ENCODE measurements around the gene NT5DC4. TPM values are rescaled to one million over a fixed set of nuclear protein-coding genes. Genes with fewer than 3 reads are reported as not detected.

The NT5DC4 gene
- total RNA-seq, 2 experiments from 2014 or later, result not detected

- TF ChIP-seq CTCF (conservative IDR thresholded peaks at IDR 0.05; ENCODE audit: low read length), result no peak
- no peak for TF ChIP-seq EZH2phosphoT487 (IDR thresholded peaks at IDR 0.05; ENCODE audit: borderline replicate concordance, low read depth, low read length)
- H4K20me1 ChIP-seq (ENCODE audit: insufficient read depth, low read length), result no peaks in the 10 kb centered on the region
- H2AFZ ChIP-seq (ENCODE audit: low read length), result no peak overlapping the region
- H3K4me1 ChIP-seq (ENCODE audit: insufficient read depth, low read length, poor library complexity, severe bottlenecking), result peaks cover 2% of the 10 kb centered on the region
- H3K4me3 ChIP-seq (ENCODE audit: low read depth, low read length, poor library complexity, severe bottlenecking), result no peak overlapping the region
- ChIA-PET CTCF (ENCODE audit: unreplicated experiment) (no interaction called here), POLR2A (interaction anchor here (1.6 kb wide), 1 partner anchor 7 kb away, joined by 5 read pairs; no protein-coding TSS in a partner anchor)
- intact Hi-C loops (cut with micrococcal nuclease; ENCODE audit: unreplicated experiment), result no loop called here
- no peaks in the 10 kb centered on the region for H3K9me3 ChIP-seq (ENCODE audit: low read length)
- no peaks in the 10 kb centered on the region for H3K9me2 ChIP-seq (ENCODE audit: insufficient read depth, low read length)
- BruUV-seq (replicated peaks), result no TSS peak
- DNase-seq (ENCODE audit: low spot score), result no peak
- H3K27ac ChIP-seq (ENCODE audit: low read depth, low read length, poor library complexity, severe bottlenecking), result no peak overlapping the region
- H3K79me2 ChIP-seq (ENCODE audit: insufficient read depth, low read depth, low read length), result no peaks in the 10 kb centered on the region
- H3K36me3 ChIP-seq (ENCODE audit: insufficient read depth, low read length), result no peaks in the 10 kb centered on the region
- no peak overlapping the region for H3K4me2 ChIP-seq (ENCODE audit: low read length)
Measured at GRCh38 chr2:112787729-112788393, 67.0 kb downstream of the NT5DC4 start.

DNA sequence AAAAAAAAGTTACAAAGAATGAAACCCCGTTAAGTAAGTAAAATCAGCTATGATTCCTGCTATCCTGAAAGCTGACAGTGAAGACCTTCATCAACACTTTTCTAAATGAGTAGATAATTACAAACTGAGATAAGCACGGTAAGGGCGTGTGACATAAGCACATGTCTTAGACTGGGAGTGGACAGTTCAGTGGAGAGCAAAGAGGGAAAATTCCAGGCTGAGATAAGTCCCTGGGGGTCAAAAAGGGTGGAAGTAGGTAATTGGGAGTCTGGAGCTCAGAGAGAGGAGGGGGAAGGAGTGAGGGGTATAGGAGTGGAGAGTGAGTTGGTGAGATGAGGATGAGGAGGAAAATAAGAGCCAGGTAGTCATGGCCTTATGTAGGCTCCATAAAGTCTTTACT, 67.8 kb downstream of the NT5DC4 start:
- Histone ChIP-seq H3K27ac (ENCODE audit: low read depth, low read length, poor library complexity, severe bottlenecking) (no peak overlapping the region), H3K4me2 (ENCODE audit: low read length) (no peak overlapping the region), H3K9me3 (ENCODE audit: low read length) (no peaks in the 10 kb centered on the region), H3K4me3 (ENCODE audit: low read depth, low read length, poor library complexity, severe bottlenecking) (no peak overlapping the region), H2AFZ (ENCODE audit: low read length) (no peak overlapping the region), H3K9me2 (ENCODE audit: insufficient read depth, low read length) (no peaks in the 10 kb centered on the region), H4K20me1 (ENCODE audit: insufficient read depth, low read length) (no peaks in the 10 kb centered on the region), H3K79me2 (ENCODE audit: insufficient read depth, low read depth, low read length) (no peaks in the 10 kb centered on the region), H3K36me3 (ENCODE audit: insufficient read depth, low read length) (no peaks in the 10 kb centered on the region), H3K4me1 (ENCODE audit: insufficient read depth, low read length, poor library complexity, severe bottlenecking) (peaks cover 5% of the 10 kb centered on the region)
- POLR2A ChIA-PET, result interaction anchor here (0.6 to 1.6 kb wide), 4 partner anchors 8 to 15 kb away, joined by 3 to 6 read pairs (median 4); no protein-coding TSS in a partner anchor
- intact Hi-C loops (cut with micrococcal nuclease; ENCODE audit: unreplicated experiment), result no loop called here
- no peak for TF ChIP-seq EZH2phosphoT487 (IDR thresholded peaks at IDR 0.05; ENCODE audit: borderline replicate concordance, low read depth, low read length)
- BruUV-seq (replicated peaks), result no TSS peak
- CTCF ChIA-PET (ENCODE audit: unreplicated experiment), result no interaction called here
- DNase-seq (ENCODE audit: low spot score), result no peak

Other genes with a start within 250 kb of the NT5DC4 start
- gene TTL, start 238.9 kb upstream of the NT5DC4 start, total RNA-seq (2014; rRNA removed; shearing (Covaris generic)), result 27.1 and 32.9 TPM in 2 replicates
- gene TTL, start 238.9 kb upstream of the NT5DC4 start, total RNA-seq (2022), result 45.1 and 48.7 TPM in 2 replicates
- gene POLR1B, start 178.6 kb upstream of the NT5DC4 start, total RNA-seq (2014; rRNA removed; shearing (Covaris generic)), result 28.0 and 30.5 TPM in 2 replicates
- gene POLR1B, start 178.6 kb upstream of the NT5DC4 start, total RNA-seq (2022), result 44.7 and 45.1 TPM in 2 replicates
- 22.3 and 22.5 TPM in 2 replicates for gene CHCHD5, start 136.4 kb upstream of the NT5DC4 start, total RNA-seq (2014; rRNA removed; shearing (Covaris generic))
- 36.0 and 37.3 TPM in 2 replicates for gene CHCHD5, start 136.4 kb upstream of the NT5DC4 start, total RNA-seq (2022)
- 59.7 and 64.8 TPM in 2 replicates for gene SLC20A1, start 75.1 kb upstream of the NT5DC4 start, total RNA-seq (2014; rRNA removed; shearing (Covaris generic))
- gene SLC20A1, start 75.1 kb upstream of the NT5DC4 start, total RNA-seq (2022), result 86.1 and 89.5 TPM in 2 replicates
- gene CKAP2L, start 43.6 kb downstream of the NT5DC4 start, total RNA-seq (2014; rRNA removed; shearing (Covaris generic)), result 28.8 and 31.8 TPM in 2 replicates
- 61.8 and 77.3 TPM in 2 replicates for gene CKAP2L, start 43.6 kb downstream of the NT5DC4 start, total RNA-seq (2022)
- gene IL1A, start 63.5 kb downstream of the NT5DC4 start, total RNA-seq (2014; rRNA removed; shearing (Covaris generic)), result not detected in 2 replicates
- not detected in 2 replicates for gene IL1A, start 63.5 kb downstream of the NT5DC4 start, total RNA-seq (2022)
- gene IL1B, start 115.8 kb downstream of the NT5DC4 start, total RNA-seq (2014; rRNA removed; shearing (Covaris generic)), result not detected in 2 replicates
- gene IL1B, start 115.8 kb downstream of the NT5DC4 start, total RNA-seq (2022), result not detected in 2 replicates
- not detected in 2 replicates for gene IL37, start 190.1 kb downstream of the NT5DC4 start, total RNA-seq (2014; rRNA removed; shearing (Covaris generic))
- 0.63 TPM in 1 of 2 replicates, not detected in the other for gene IL37, start 190.1 kb downstream of the NT5DC4 start, total RNA-seq (2022)

All from OCI-LY7 (cell line).